Panc1 (cell line): ENCODE measurements around the gene CYP39A1. TPM values are rescaled to one million over a fixed set of nuclear protein-coding genes. Genes with fewer than 3 reads are reported as not detected.

Experiments
- ATAC-seq: fragments of 200-7000 bp; cut with Tn5 transposase; 2 replicates; pipeline ENCODE4 v1.9.1; 2020; ENCODE audit warnings: mild to moderate bottlenecking, moderate library complexity
- BruUV-seq: library from RNA; stranded (reverse); fragments of 400-500 nt; replicated peaks from 2 replicates; lab custom pipeline; 2021; lab: Mats Ljungman, UMichigan
- CTCF ChIA-PET: fragments of 300-600 bp; sonication (Branson Sonifier 250); formaldehyde crosslinking; loops from one replicate; lab custom pipeline; 2022; ENCODE audit warnings: antibody characterized with exemption; lab: Charles Lee
- POLR2A ChIA-PET: fragments of 300-600 bp; sonication (Branson Sonifier 250); formaldehyde crosslinking; loops from one replicate; lab custom pipeline; 2022; ENCODE audit warnings: antibody characterized with exemption; lab: Charles Lee
- DNase-seq: peaks from one replicate; pipeline ENCODE4 v3.0.0-alpha.2; 2010; ENCODE audit warnings: low read depth, low spot score
- H3K27ac ChIP-seq: 2 replicates; pipeline ENCODE4 v1.5.1; 2011; ENCODE audit warnings: mild to moderate bottlenecking, low read length, inconsistent platforms
- H3K27me3 ChIP-seq: fragments of 200-500 bp; sonication (Bioruptor generic); 2 replicates; pipeline ENCODE4 v1.6.0; 2014; ENCODE audit warnings: low read length, inconsistent platforms; ENCODE audit not compliant: control insufficient read depth, insufficient read depth
- H3K36me3 ChIP-seq: fragments of 200-500 bp; sonication (Bioruptor generic); 2 replicates; pipeline ENCODE4 v1.5.1; 2014; ENCODE audit warnings: inconsistent platforms, mild to moderate bottlenecking, low read length, moderate library complexity; ENCODE audit not compliant: control insufficient read depth, insufficient read depth
- H3K4me1 ChIP-seq: 2 replicates; pipeline ENCODE4 v1.5.1; 2011; ENCODE audit warnings: inconsistent platforms, mild to moderate bottlenecking, low read length, moderate library complexity; ENCODE audit not compliant: control insufficient read depth, insufficient read depth
- H3K4me3 ChIP-seq, 2 experiments: 2 replicates each; pipeline ENCODE4 v1.5.1; 2011 to 2012; ENCODE audit warnings: low read depth in 2 of 2, low read length in 2 of 2, mild to moderate bottlenecking in 2 of 2, inconsistent platforms in 1 of 2, moderate library complexity in 1 of 2
- H3K9me3 ChIP-seq: fragments of 200-500 bp; sonication (Bioruptor generic); 2 replicates; pipeline ENCODE4 v1.5.1; 2014; ENCODE audit warnings: low read depth, mild to moderate bottlenecking, inconsistent platforms, low read length, moderate library complexity; ENCODE audit not compliant: control insufficient read depth, insufficient read depth
- CTCF ChIP-seq: fragments of 450-650 bp; IDR thresholded peaks from 2 replicates; pipeline ENCODE4 v1.5.1; 2017; ENCODE audit warnings: mild to moderate bottlenecking
- POLR2AphosphoS5 ChIP-seq: IDR thresholded peaks from 2 replicates; pipeline ENCODE4 v1.6.1; 2012; ENCODE audit warnings: mild to moderate bottlenecking, low read depth, low read length, moderate library complexity
- REST ChIP-seq, 2 experiments: IDR thresholded peaks; 2 replicates each; pipeline ENCODE4 v1.6.1; 2011 to 2012; ENCODE audit warnings: low read depth in 2 of 2, control low read depth in 1 of 2, low read length in 1 of 2, mild to moderate bottlenecking in 1 of 2, moderate library complexity in 1 of 2; ENCODE audit not compliant: insufficient read depth in 1 of 2
- SIN3A ChIP-seq: IDR thresholded peaks from 2 replicates; pipeline ENCODE4 v1.6.1; 2012; ENCODE audit warnings: low read depth, mild to moderate bottlenecking, low read length, moderate library complexity, borderline replicate concordance; ENCODE audit not compliant: insufficient read depth
- TCF7L2 ChIP-seq: IDR thresholded peaks from 2 replicates; pipeline ENCODE4 v1.6.1; 2011; ENCODE audit warnings: mild to moderate bottlenecking, low read depth, low read length, inconsistent platforms
- in situ Hi-C: cut with HindIII; loops from 2 replicates; pipeline ENCODE4 v1.10.0; 2016; ENCODE audit warnings: low sequenced_read_pairs, low pct_unique_long_range_greater_than_20kb
- intact Hi-C: fragments of 100-400 bp; cut with micrococcal nuclease; formaldehyde crosslinking; loops from one replicate; pipeline ENCODE4 v1.10.0; 2022; ENCODE audit not compliant: unreplicated experiment
- total RNA-seq: library from RNA; stranded (reverse); gene quantifications from one replicate; pipeline ENCODE4 v1.2.1, GENCODE V29; 2021; ENCODE audit not compliant: unreplicated experiment

Gene CYP39A1
- total RNA-seq, 1 experiment from 2014 or later: 0.72 TPM

GRCh38 chr6:46538800-46539480 is 113.7 kb downstream of the CYP39A1 start:
- H3K27me3 ChIP-seq: no peaks in the 10 kb centered on the region
- no peak for DNase-seq
- H3K27ac ChIP-seq: no peak overlapping the region
- no peaks in the 10 kb centered on the region for H3K9me3 ChIP-seq
- intact Hi-C loops: no loop called here
- POLR2A ChIA-PET: no interaction called here
- in situ Hi-C loops: no loop called here
- H3K36me3 ChIP-seq: no peaks in the 10 kb centered on the region
- no peak for TF ChIP-seq POLR2AphosphoS5
- TF ChIP-seq SIN3A: no peak
- no peak for TF ChIP-seq CTCF
- no peak for TF ChIP-seq TCF7L2
- TF ChIP-seq REST (IDR thresholded peaks at IDR 0.05; ENCODE audit: insufficient read depth in 1 of 2, low read depth in 2 of 2, low read length in 1 of 2): no peak
- no peak for ATAC-seq
- H3K4me1 ChIP-seq: no peaks in the 10 kb centered on the region
- no TSS peak for BruUV-seq
- no peak overlapping the region for H3K4me3 ChIP-seq
- CTCF ChIA-PET: no interaction called here

GRCh38 chr6:46530896-46531295 is 121.7 kb downstream of the CYP39A1 start:
- no peaks in the 10 kb centered on the region for H3K4me1 ChIP-seq
- no peaks in the 10 kb centered on the region for H3K9me3 ChIP-seq
- no peak overlapping the region for H3K4me3 ChIP-seq
- ATAC-seq: no peak
- ChIA-PET POLR2A (no interaction called here), CTCF (no interaction called here)
- no peaks in the 10 kb centered on the region for H3K27me3 ChIP-seq
- in situ Hi-C loops (no loop called here), intact Hi-C loops (no loop called here)
- DNase-seq: no peak
- TF ChIP-seq POLR2AphosphoS5: no peak
- no peak for TF ChIP-seq CTCF
- TF ChIP-seq TCF7L2: no peak
- no peak for TF ChIP-seq REST (IDR thresholded peaks at IDR 0.05; ENCODE audit: insufficient read depth in 1 of 2, low read depth in 2 of 2, low read length in 1 of 2)
- TF ChIP-seq SIN3A: no peak
- no TSS peak for BruUV-seq
- H3K36me3 ChIP-seq: no peaks in the 10 kb centered on the region
- H3K27ac ChIP-seq: no peak overlapping the region
